Epithelial cell of proximal tubule (primary cell): ENCODE data around the gene THBS1. TPM values are rescaled to one million over a fixed set of nuclear protein-coding genes. Genes with fewer than 3 reads are reported as not detected.

Experiments used
- DNase-seq: peaks from one replicate; pipeline ENCODE4 v3.0.0-alpha.2; 2011; ENCODE audit warnings: low read depth
- H3K4me3 ChIP-seq: 2 replicates; pipeline ENCODE4 v1.5.1; 2011; ENCODE audit warnings: low read depth, mild to moderate bottlenecking, low read length
- total RNA-seq: library from RNA; depleted of rRNA; stranded (reverse); fragments of >200 nt; gene quantifications from 2 replicates; pipeline ENCODE4 v1.2.3, GENCODE V29; 2015
- TF ChIP-seq, protein P1 (sequence below): conservative IDR thresholded peaks from 2 replicates; pipeline ENCODE4 v1.5.1; 2012; ENCODE audit warnings: low read depth, mild to moderate bottlenecking, low read length

The THBS1 gene
- total RNA-seq, 1 donor from 2014 or later, result 61.7 TPM

DNA sequence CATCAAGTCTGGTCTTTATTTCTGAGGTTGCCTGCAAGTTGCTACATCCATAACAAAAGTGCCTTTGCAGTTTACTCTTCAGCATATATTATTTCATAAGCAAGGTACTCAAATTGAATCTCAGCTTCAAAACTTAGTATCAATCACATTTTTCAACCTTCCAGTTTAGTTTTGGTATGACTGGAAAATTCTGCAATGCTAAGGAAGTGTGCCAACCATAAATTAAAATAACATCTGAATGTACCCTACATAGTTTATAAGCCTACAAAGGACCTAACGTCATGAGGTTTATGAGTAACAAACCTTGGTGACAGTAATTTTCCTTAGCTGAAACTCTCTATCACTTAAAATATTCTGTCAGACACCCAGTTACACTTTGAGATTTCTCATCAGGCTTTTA lies 62.8 kb downstream of the THBS1 start:
- no peak overlapping the region for H3K4me3 ChIP-seq
- DNase-seq, result no peak
- TF ChIP-seq, protein P1, sequence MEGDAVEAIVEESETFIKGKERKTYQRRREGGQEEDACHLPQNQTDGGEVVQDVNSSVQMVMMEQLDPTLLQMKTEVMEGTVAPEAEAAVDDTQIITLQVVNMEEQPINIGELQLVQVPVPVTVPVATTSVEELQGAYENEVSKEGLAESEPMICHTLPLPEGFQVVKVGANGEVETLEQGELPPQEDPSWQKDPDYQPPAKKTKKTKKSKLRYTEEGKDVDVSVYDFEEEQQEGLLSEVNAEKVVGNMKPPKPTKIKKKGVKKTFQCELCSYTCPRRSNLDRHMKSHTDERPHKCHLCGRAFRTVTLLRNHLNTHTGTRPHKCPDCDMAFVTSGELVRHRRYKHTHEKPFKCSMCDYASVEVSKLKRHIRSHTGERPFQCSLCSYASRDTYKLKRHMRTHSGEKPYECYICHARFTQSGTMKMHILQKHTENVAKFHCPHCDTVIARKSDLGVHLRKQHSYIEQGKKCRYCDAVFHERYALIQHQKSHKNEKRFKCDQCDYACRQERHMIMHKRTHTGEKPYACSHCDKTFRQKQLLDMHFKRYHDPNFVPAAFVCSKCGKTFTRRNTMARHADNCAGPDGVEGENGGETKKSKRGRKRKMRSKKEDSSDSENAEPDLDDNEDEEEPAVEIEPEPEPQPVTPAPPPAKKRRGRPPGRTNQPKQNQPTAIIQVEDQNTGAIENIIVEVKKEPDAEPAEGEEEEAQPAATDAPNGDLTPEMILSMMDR, result no peak

DNA sequence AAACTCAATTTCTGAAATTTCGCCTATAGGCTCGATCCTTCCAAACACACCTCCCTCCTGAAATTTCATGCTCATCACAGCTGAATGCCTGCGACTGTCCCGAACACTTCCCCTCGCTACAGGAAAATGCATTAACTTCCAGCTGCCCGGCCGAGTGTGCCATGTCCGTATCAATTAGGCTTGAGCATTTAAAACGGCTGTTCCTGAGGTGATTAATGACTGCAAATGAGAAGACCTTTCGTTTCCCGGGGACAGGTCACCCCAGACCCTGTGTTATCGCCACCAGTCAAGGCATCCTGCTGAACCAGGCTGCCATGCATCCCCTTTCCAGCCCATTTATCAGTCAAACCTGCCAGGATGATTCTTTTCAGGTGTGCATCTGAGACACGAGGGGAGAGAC lies 63.3 kb downstream of the THBS1 start:
- TF ChIP-seq, protein P1, result no peak
- no peak overlapping the region for H3K4me3 ChIP-seq

DNA sequence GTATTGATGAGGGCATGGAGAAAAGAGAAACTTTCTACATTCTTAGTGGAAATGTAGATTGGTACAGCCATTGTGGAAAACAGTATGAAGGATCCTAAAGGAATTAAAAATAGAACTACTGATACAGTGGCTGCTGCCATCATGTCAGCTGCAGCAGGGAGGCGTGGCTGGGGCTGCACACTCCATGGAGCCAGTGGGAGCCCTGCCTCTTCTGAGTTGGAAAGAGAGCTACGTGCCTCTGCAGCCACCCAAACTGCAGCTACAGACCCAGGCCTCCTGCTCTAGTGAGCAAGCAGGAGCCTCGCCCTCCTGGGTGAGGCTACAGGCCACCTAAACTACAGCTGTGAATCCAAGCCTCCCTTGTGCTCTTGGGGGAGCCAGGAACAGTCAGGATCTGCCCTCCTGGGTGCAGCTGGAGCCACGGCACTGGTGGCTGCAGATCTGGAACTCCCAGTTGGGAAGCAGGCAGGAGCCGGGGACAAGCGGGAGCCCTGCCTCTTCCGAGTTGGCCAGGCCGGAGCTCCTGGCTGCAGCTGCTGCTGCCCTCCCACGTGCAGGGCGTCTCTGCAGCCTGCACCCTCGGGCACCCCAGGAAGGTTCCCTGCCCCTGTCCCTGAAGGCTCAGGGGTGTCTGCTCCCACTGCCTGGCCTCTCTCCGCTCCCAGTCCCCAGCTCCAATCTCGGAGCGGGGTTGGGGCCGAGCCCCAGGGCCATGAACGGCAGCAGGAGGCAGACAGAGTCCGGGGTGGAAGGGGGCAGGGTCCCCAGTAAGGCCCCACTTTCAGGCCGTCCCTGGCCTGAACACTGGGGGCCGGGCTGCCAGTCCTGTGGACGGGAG lies 64.5 kb downstream of the THBS1 start:
- DNase-seq, result no peak
- H3K4me3 ChIP-seq, result no peak overlapping the region
- TF ChIP-seq, protein P1, result no peak

More for the DNA sequence above, 63.3 kb downstream of the THBS1 start:
- no peak for DNase-seq

DNA sequence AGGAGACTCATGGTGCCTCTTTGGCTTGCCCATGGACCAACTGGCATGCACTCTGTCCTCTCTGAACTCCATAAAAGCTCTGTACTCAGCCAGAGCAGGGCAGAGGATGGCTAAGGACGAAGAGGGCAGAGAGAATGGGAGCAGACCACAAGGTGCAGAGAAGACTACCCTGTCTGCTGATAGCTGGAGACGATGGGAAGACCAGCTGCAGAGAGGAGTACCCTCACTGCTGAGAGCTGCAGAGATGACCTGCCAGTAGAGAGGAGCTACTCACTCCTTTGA lies 65.0 kb downstream of the THBS1 start:
- H3K4me3 ChIP-seq, result no peak overlapping the region
- no peak for DNase-seq
- TF ChIP-seq, protein P1, result no peak

DNA sequence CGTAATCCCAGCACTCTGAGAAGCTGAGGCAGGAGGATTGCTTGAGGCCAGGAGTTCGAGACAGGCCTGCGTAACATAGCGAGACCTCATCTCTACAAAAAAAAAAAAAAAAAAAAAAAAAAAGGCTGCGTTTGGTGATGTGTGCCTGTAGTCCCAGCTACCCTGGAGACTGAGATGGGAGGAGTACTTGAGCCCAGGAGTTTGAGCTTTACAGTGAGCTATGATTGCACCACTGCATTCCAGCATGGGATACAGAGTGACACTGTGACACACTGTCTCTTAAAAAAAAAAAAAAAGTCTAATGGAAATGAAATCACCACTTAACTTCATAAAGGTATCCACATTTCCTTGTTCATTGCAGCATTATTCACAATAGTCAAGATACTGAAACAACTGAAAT lies 65.5 kb downstream of the THBS1 start:
- TF ChIP-seq, protein P1, result no peak
- no peak overlapping the region for H3K4me3 ChIP-seq
- DNase-seq, result no peak

Other genes starting within 250 kb of the THBS1 start
- 1.2 and 1.3 TPM in 2 replicates for gene FSIP1, start 201.8 kb downstream of the THBS1 start, total RNA-seq